Measurements from ENCODE around the gene ERV3-1.

- TF ChIP-seq EZH2 (IDR thresholded peaks at IDR 0.05; ENCODE audit: insufficient read depth, poor library complexity, severe bottlenecking), result no peak
- no peak for TF ChIP-seq EZH2phosphoT487 (IDR thresholded peaks at IDR 0.05; ENCODE audit: insufficient read depth, low read depth)
Observed at GRCh38 chr7:65037740-65038688, 31.5 kb upstream of the ERV3-1 start.
